ENCODE measurements around the gene STOX2.

DNA sequence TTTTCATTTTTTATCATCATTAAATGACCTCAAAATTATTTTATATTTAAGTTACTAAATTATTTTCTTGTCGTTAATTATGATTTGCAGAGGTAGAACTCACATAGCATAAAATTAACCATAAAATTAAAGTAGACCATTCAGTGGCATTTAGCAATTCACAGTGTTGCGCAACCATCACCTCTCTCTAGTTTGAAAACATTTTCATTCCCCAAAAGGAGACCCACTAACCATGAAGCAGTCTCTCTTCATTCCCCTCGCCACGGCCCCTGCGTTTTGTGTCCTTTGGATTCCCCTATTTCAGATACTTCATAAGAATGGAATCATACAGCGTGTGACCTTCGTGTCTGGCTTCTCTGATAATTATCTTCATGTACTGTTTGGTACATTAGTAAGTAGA lies 157.7 kb downstream of the STOX2 start:
- TF ChIP-seq CBX1 (IDR thresholded peaks at IDR 0.05; ENCODE audit: low read depth) (no peak), ZNF773 (CRISPR knock-in tag; IDR thresholded peaks at IDR 0.05; ENCODE audit: borderline replicate concordance) (no peak), HMGXB4 (CRISPR knock-in tag; IDR thresholded peaks at IDR 0.05; ENCODE audit: borderline replicate concordance in 1 of 2, low read depth in 1 of 2) (no peak), ZNF777 (CRISPR knock-in tag; IDR thresholded peaks at IDR 0.05) (no peak)
- TF ChIP-seq, protein P1, sequence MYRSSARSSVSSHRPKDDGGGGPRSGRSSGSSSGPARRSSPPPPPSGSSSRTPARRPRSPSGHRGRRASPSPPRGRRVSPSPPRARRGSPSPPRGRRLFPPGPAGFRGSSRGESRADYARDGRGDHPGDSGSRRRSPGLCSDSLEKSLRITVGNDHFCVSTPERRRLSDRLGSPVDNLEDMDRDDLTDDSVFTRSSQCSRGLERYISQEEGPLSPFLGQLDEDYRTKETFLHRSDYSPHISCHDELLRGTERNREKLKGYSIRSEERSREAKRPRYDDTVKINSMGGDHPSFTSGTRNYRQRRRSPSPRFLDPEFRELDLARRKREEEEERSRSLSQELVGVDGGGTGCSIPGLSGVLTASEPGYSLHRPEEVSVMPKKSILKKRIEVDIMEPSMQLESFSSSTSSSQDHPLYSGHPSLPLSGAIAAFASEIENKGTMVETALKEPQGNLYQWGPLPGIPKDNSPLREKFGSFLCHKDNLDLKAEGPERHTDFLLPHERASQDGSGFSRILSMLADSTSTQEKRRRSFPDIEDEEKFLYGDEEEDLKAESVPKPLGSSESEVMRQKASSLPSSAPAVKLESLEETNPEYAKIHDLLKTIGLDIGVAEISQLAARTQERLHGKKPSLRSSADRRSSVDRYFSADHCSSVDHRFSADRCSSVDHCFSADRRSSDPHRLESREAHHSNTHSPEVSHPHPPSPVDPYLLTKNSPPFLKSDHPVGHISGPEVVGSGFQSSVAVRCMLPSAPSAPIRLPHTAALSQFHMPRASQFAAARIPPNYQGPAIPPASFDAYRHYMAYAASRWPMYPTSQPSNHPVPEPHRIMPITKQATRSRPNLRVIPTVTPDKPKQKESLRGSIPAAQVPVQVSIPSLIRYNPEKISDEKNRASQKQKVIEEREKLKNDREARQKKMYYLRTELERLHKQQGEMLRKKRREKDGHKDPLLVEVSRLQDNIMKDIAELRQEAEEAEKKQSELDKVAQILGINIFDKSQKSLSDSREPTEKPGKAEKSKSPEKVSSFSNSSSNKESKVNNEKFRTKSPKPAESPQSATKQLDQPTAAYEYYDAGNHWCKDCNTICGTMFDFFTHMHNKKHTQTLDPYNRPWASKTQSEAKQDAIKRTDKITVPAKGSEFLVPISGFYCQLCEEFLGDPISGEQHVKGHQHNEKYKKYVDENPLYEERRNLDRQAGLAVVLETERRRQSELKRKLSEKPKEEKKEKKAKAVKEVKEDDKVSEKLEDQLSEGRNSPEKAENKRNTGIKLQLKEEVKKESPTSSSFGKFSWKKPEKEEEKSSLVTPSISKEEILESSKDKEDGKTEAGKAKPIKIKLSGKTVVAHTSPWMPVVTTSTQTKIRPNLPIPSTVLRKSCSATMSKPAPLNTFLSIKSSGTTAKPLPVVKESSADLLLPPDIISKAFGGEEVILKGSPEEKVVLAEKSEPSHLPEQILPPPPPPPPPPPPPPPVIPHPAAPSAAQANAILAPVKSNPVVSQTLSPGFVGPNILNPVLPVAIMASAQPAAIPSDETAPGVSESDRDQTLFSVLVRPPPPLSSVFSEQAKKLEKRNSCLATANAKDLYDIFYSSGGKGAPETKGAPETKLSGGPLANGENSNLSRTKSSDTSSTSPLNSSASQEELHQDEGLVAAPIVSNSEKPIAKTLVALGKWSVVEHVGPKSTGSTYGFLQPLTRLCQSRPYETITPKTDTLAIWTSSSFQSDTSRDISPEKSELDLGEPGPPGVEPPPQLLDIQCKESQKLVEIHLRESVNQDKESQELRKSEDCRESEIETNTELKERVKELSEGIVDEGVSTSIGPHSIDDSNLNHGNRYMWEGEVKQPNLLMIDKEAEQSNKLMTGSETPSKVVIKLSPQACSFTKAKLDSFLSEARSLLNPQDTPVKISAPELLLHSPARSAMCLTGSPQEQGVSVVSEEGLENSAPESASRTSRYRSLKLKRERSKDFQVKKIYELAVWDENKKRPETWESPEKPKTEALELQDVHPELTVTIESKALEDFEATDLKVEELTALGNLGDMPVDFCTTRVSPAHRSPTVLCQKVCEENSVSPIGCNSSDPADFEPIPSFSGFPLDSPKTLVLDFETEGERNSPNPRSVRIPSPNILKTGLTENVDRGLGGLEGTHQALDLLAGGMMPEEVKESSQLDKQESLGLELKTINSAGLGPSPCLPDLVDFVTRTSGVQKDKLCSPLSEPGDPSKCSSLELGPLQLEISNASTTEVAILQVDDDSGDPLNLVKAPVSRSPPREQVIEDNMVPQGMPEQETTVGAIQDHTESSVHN (CRISPR knock-in tag; IDR thresholded peaks at IDR 0.05): no peak
- TF ChIP-seq, protein P2, sequence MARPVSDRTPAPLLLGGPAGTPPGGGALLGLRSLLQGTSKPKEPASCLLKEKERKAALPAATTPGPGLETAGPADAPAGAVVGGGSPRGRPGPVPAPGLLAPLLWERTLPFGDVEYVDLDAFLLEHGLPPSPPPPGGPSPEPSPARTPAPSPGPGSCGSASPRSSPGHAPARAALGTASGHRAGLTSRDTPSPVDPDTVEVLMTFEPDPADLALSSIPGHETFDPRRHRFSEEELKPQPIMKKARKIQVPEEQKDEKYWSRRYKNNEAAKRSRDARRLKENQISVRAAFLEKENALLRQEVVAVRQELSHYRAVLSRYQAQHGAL (CRISPR knock-in tag; IDR thresholded peaks at IDR 0.05; ENCODE audit: not compliant biosample characterization): no peak
